ENCODE results near the gene RNF40. TPM values are rescaled to one million over a fixed set of nuclear protein-coding genes. Genes with fewer than 3 reads are reported as not detected.

The RNF40 gene
- polyA plus RNA-seq, 1 donor from 2014 or later, result 85.2 TPM

DNA sequence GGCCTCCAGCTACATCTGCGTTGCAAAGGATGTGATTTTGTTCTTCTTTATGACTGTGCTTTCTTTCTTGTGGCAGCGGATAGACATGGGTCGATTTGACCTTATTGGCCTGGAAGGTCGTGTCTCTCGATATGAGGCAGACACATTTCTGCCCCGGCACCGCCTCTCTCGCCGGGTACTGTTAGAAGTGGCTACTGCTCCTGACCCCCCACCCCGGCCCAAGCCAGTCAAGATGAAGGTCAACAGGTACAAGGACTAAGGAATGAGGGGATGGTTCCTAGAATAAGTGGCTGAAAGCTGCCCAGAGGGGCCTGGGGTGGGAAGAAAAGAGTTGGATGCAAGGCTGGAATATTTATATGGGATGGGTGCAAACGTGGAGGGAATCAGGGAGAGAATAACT is 42.0 kb upstream of the RNF40 start:
- Histone ChIP-seq H3K36me3 (ENCODE audit: insufficient read depth, low read length) (peaks cover 5% of the 10 kb centered on the region), H4K20me1 (ENCODE audit: insufficient read depth) (no peaks in the 10 kb centered on the region), H3K27me3 (ENCODE audit: insufficient read depth, low read depth, low read length) (no peaks in the 10 kb centered on the region), H3K9me3 (ENCODE audit: low read length) (no peaks in the 10 kb centered on the region), H3K79me2 (replicated peaks; ENCODE audit: insufficient read depth, low read length) (no peaks in the 10 kb centered on the region), H3F3A (ENCODE audit: insufficient read depth, low read length, poor library complexity, severe bottlenecking) (no peaks in the 10 kb centered on the region), H3K4me2 (ENCODE audit: low read length) (no peak overlapping the region), H2AFZ (ENCODE audit: low read depth, low read length) (no peak overlapping the region), H3K9ac (ENCODE audit: low read length) (no peak overlapping the region), H3K4me3 (ENCODE audit: low read length) (no peak overlapping the region), H3K9me2 (ENCODE audit: insufficient read depth, low read length) (no peaks in the 10 kb centered on the region), H3K27ac (ENCODE audit: low read length) (no peak overlapping the region)
- TF ChIP-seq POLR2AphosphoS5 (IDR thresholded peaks at IDR 0.05) (no peak), SMC3 (conservative IDR thresholded peaks at IDR 0.05; ENCODE audit: poor library complexity) (no peak), RAD21 (conservative IDR thresholded peaks at IDR 0.05) (no peak), MXI1 (conservative IDR thresholded peaks at IDR 0.05; ENCODE audit: poor library complexity, severe bottlenecking) (no peak), EP300 (conservative IDR thresholded peaks at IDR 0.05; ENCODE audit: poor library complexity, severe bottlenecking) (no peak), EZH2 (IDR thresholded peaks at IDR 0.05; ENCODE audit: borderline replicate concordance, insufficient read depth, low read length, poor library complexity, severe bottlenecking) (no peak), TAF1 (IDR thresholded peaks at IDR 0.05; ENCODE audit: low read depth) (no peak)
- TF ChIP-seq, protein P1, sequence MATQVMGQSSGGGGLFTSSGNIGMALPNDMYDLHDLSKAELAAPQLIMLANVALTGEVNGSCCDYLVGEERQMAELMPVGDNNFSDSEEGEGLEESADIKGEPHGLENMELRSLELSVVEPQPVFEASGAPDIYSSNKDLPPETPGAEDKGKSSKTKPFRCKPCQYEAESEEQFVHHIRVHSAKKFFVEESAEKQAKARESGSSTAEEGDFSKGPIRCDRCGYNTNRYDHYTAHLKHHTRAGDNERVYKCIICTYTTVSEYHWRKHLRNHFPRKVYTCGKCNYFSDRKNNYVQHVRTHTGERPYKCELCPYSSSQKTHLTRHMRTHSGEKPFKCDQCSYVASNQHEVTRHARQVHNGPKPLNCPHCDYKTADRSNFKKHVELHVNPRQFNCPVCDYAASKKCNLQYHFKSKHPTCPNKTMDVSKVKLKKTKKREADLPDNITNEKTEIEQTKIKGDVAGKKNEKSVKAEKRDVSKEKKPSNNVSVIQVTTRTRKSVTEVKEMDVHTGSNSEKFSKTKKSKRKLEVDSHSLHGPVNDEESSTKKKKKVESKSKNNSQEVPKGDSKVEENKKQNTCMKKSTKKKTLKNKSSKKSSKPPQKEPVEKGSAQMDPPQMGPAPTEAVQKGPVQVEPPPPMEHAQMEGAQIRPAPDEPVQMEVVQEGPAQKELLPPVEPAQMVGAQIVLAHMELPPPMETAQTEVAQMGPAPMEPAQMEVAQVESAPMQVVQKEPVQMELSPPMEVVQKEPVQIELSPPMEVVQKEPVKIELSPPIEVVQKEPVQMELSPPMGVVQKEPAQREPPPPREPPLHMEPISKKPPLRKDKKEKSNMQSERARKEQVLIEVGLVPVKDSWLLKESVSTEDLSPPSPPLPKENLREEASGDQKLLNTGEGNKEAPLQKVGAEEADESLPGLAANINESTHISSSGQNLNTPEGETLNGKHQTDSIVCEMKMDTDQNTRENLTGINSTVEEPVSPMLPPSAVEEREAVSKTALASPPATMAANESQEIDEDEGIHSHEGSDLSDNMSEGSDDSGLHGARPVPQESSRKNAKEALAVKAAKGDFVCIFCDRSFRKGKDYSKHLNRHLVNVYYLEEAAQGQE (IDR thresholded peaks at IDR 0.05; ENCODE audit: borderline replicate concordance), result no peak
- TF ChIP-seq, protein P2, sequence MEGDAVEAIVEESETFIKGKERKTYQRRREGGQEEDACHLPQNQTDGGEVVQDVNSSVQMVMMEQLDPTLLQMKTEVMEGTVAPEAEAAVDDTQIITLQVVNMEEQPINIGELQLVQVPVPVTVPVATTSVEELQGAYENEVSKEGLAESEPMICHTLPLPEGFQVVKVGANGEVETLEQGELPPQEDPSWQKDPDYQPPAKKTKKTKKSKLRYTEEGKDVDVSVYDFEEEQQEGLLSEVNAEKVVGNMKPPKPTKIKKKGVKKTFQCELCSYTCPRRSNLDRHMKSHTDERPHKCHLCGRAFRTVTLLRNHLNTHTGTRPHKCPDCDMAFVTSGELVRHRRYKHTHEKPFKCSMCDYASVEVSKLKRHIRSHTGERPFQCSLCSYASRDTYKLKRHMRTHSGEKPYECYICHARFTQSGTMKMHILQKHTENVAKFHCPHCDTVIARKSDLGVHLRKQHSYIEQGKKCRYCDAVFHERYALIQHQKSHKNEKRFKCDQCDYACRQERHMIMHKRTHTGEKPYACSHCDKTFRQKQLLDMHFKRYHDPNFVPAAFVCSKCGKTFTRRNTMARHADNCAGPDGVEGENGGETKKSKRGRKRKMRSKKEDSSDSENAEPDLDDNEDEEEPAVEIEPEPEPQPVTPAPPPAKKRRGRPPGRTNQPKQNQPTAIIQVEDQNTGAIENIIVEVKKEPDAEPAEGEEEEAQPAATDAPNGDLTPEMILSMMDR (IDR thresholded peaks at IDR 0.05; ENCODE audit: poor library complexity, severe bottlenecking), result no peak

DNA sequence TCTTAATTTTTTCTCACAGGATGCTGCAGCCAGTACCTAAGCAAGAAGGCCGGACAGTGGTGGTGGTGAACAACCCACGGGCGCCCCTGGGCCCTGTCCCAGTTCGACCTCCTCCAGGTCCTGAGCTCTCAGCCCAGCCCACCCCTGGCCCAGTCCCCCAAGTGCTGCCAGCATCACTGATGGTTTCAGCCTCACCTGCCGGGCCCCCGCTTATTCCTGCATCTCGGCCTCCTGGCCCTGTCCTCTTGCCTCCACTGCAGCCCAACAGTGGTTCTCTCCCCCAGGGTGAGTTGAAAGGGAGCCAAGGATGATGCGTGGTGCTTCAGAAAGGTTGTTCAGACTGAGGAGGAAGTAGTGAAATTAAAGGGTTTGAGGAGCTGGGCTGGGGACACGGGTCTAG is 41.4 kb upstream of the RNF40 start:
- no peak for TF ChIP-seq POLR2AphosphoS5 (IDR thresholded peaks at IDR 0.05)
- TF ChIP-seq, protein P2 (IDR thresholded peaks at IDR 0.05; ENCODE audit: poor library complexity, severe bottlenecking), result no peak
- Histone ChIP-seq H3K79me2 (replicated peaks; ENCODE audit: insufficient read depth, low read length) (no peaks in the 10 kb centered on the region), H3K36me3 (ENCODE audit: insufficient read depth, low read length) (peaks cover 3% of the 10 kb centered on the region), H3K27ac (ENCODE audit: low read length) (no peak overlapping the region), H3K9me2 (ENCODE audit: insufficient read depth, low read length) (no peaks in the 10 kb centered on the region), H3K9me3 (ENCODE audit: low read length) (no peaks in the 10 kb centered on the region), H2AFZ (ENCODE audit: low read depth, low read length) (no peak overlapping the region), H3K27me3 (ENCODE audit: insufficient read depth, low read depth, low read length) (no peaks in the 10 kb centered on the region), H3F3A (ENCODE audit: insufficient read depth, low read length, poor library complexity, severe bottlenecking) (no peaks in the 10 kb centered on the region), H3K9ac (ENCODE audit: low read length) (no peak overlapping the region), H3K4me3 (ENCODE audit: low read length) (no peak overlapping the region), H4K20me1 (ENCODE audit: insufficient read depth) (no peaks in the 10 kb centered on the region), H3K4me2 (ENCODE audit: low read length) (no peak overlapping the region)
